GM18517 (cell line): ENCODE measurements around the gene TOX2.

Experiments
- ATAC-seq: cut with Tn5 transposase; IDR thresholded peaks from one replicate; pipeline ENCODE4 v1.9.1; 2021; ENCODE audit warnings: mild to moderate bottlenecking, moderate library complexity; ENCODE audit not compliant: unreplicated experiment

Gene TOX2

DNA sequence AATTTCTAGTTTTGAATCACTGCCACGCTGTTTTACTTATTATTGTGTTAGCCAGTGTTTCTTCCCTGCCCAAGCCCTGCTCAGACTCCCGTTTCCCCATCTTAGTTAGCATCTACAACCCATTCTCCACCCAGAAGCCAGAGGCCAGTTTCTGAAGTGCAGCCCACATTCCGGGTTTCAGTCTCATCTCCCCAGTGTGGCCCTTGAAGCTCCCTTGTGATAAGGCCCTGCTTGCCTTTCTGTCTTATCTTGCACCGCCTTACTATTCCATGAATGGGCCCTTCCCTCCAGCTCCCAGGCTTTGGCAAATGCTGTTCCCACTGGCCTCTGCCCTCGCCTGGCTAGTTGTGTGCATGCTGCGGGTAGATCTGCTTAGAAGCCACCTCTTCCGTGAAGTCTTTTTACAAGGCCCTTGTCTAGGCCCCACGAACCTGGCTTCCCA, 41.1 kb downstream of the TOX2 start:
- ATAC-seq, result peak; percentile 8

- no peak for ATAC-seq
Measured at GRCh38 chr20:43957392-43957791, 42.7 kb downstream of the TOX2 start.

DNA sequence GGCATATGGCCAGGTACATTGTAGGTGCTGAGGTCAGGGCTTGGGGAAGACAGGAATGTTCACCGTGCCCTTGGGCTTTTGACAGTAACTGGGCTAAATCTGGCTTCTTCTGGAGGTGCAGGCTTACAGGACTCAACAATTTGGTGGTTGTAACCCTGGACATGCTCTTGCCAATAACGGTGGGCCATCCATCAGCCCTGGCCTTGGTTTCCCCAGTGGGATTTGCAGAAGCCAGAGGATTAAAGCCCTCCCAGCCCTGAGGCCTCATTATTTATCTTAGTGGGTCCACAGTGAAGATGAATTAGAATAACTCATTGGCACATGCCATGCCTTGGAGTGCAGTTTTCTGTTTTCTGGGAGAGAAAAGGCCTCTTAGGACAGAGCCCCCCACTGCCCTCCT, 44.0 kb downstream of the TOX2 start:
- no peak for ATAC-seq

- ATAC-seq, result no peak
Measured at GRCh38 chr20:43959079-43959919, 44.6 kb downstream of the TOX2 start.

DNA sequence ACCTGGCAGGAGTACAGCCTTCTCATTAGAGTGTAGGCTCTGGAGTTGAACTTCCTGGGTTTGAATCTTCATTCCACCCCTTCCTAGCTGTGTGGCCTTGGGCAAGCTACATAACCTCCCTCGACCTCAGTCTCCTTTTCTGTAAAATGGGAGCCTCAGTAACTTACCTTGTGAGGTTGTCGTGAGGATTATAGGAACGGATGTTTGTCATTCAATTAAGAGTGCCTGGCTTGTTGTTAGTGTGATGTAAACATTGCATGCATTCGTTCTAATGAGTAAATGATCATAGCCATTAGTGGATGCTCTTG, 45.2 kb downstream of the TOX2 start:
- no peak for ATAC-seq

- no peak for ATAC-seq
Measured at GRCh38 chr20:43960231-43960630, 45.6 kb downstream of the TOX2 start.

DNA sequence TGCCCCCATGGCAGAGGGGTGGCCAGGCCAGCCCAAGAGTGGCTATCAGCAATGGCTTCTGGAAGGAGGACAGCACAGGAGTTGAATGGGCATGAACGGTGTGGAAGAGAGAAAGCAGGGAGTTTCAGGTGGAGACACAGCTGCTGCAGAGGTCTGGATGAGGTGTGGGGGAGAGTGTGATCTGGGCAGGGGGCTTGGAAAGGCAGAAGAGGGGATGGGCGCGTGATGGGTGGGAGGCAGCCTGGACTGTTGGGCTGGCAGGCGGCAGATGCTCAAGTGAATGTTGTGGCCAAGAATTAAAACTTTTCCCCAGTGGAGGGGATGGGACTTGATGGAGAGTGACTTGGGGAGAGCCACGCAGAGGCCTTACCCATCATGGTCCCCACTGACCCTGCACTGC, 46.5 kb downstream of the TOX2 start:
- no peak for ATAC-seq

GRCh38 chr20:43961541-43962471, 47.2 kb downstream of the TOX2 start:
- ATAC-seq, result no peak

DNA sequence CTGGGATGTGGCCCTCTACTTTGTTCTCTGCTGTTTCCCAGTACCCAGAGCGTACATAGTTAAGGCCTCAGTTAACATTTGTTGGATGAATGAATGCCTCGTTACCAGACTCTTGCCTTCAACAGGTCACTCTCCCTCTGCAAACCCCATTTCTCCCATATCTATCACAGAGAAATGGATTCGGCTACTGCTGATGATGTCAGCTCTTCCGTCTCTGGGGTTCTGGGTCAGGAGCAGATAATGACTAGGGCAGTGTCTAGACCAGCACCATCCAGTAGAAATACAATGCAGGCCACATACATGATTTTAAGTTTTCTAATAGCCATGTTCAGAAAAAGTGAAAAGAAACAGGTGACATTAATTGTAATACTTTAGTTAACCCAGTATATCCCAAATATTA, 47.9 kb downstream of the TOX2 start:
- ATAC-seq, result no peak

GRCh38 chr20:43963233-43963632, 48.6 kb downstream of the TOX2 start:
- ATAC-seq, result no peak

DNA sequence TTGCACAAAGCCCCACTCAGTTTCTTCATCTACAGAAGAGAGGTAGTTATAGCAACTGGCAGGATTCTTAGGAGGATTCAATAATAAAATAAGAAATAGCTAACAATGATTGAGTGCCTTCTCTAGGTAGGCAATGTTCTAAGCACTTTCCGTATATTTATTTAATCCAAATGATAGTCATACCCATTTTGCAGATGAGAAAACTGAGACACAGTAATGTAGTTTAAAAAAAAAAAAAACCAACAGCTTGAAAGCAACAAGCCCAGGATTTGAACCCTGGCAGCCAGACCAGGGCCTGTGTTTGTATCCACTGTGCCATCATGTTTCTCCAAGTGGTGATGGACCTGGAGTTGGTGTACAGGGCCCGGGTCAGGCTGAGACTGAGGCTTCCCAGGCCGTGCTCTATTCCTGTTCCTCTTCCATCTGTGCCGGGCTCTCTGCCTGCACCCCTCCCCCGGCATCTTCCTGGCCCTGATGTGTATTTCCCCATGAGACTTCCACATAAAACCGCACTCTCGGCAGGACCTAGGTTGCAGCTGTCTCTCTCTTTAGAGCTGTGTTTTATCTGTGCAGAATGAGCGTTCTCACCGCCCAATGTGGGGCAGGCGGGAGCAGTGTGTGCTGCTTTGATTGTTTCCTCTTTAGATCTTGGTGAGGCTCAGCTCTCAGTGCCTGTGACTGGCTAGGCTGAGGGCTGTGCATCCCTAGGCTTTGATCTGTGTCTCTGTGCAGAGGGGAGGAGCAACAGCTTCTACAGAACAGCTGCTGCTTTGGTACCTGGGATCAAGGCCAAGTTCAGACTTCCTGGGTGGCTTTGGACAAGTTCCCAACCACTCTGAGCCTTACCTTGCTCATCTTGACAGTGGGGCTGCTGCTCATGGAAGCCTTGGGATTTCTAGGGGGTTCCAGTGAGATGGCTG, 49.5 kb downstream of the TOX2 start:
- ATAC-seq, result no peak

DNA sequence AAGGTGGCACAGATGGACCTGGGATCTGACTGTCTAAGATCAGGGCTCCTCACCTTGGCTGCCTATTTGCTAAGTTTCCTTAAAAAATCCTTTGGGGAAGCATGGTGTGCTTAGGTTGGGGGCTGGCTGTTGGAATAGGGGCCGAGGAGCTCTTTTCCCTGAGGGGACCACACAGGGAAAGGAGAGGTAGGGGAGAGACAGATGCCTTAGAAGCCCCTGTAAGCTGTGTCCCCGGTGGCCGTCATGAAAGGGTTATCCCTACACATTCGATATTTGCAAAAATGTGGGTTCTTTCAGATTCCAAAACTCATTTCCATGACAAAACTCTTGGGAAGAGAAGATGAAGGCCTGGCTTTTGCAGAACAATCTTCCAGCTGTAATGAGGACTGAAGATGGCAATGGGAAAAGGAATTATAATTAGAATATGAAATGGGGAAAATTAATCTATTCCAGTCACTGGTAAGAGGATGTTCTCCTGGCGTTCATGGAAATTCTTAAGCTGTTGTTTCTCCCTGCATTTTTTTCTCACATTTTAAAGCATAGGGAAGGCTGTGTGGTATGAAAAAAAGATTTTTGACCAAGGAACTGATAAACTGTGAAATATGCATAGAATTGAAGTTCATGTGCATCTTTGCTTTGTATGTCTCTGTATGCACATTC, 53.8 kb downstream of the TOX2 start:
- ATAC-seq, result no peak

DNA sequence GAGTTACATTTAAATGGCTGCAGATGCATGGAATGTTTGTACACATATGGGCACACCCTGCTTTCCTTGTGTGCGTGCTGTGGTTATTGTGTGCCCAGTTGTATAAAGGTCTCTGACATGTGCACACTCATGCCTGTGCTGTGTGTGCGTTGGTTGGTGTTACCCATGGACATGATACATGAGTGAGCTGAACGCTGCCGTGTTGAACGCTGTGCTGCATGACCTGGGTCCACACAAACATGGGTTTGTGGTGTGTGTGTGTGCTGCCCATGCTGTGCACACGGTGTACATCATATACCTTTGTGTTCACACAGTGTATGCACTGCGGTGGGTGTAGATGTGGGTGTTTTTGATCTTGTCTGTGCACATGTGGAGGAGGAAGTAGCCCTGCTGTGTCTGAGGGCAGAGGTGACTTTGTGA, 54.4 kb downstream of the TOX2 start:
- no peak for ATAC-seq

GRCh38 chr20:43969501-43970182, 55.0 kb downstream of the TOX2 start:
- no peak for ATAC-seq

DNA sequence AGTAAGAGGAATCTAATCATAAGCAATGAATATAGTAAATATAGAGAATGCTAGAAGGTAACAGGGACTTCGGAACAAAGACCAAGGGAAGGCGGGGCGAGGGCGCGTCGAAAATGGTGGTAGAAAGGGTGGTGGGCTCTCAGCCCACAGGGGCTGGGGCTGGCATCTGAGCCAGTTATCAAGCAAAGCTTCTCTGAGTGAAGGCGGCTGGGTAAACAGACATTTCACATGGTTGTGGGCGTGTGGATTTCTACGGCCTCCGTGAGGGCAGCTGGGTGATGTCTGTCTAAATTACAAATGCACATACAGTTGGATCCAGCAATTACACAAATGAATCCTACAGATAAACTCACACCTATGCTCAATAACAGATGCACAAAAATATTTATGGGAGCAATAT, 56.6 kb downstream of the TOX2 start:
- ATAC-seq, result no peak

DNA sequence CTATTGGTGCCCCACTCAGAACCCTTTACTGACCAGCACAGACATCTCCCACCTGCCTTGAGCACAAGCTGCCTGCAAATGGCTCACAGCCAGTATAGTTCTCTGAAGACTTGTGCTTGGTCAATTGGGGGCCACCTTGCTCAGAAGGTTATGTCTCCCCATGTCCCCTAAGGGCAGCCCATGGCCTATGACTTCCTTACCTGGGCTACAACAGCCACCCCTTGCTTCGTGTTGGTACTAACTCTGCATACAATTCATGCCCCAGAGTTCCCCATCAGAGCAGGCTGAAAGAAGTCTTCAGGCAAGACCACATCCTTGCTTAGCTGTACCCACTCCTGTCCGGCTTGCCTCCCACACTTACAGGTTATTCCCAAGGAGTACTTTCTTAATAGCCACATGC, 57.4 kb downstream of the TOX2 start:
- no peak for ATAC-seq

DNA sequence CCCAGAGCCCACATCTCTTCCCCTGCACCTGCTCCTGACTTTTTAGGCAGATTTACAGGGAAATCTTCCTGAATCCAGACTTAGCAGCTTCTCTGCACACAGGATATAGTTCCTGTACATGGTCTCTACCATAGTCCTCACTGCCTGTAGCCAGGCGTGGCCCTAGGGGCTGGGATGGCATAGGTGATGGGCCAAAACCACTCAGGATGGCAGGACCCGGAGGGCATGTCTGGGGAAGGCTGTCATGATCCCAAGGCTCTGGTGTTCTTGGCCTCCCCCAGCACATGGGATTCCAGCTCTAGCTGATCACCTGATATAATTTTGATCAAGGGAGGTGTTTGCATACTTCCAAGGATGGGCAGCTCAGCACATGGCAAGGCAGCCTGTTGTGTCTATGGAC, 58.0 kb downstream of the TOX2 start:
- ATAC-seq, result no peak

- ATAC-seq, result no peak
Measured at GRCh38 chr20:43973231-43973630, 58.6 kb downstream of the TOX2 start.

DNA sequence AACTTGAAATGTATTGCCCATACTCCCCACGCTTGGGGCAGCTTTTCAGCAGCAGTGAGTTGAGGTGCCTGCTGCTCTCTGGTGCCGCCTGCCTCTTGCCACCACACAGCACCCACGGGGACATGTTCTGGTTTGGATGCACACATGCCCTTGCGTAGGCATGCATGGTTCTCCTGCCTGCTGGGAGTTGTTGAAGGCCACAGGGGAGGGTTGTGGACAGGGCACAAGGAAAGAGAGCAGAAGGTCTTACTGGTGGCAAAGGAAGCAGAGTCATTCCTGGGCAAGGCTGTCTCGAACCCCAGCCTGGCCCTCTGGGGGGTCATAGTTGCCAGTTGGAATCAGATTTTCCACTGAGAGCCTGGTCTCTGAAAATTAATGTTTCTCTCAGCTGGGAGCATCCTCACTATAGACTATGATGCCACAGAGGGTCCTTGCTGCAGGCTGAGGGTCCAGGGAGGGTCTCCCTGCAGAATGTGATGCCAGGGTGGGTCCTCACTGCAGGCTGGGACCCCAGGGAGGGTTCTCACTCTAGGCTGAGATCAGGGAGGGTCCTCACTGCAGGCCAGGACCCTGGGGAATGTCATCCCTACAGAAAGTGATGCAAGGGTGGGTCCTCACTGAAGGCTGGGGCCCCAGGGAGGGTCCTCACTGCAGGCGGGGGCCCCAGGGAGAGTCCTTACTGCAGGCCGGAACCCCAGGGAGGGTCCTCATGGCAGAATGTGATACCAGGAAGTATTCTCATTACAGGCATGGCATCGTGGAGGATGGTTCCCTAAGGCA, 59.2 kb downstream of the TOX2 start:
- ATAC-seq, result no peak
